GM21529 (cell line): Measurements from ENCODE around the gene NIM1K.
"Not testable (repeated sequence)": the region's sequence is repeated elsewhere in the genome, so short reads cannot be mapped to it uniquely, and the experiment has no call there.

ENCODE experiments used
- ATAC-seq: cut with Tn5 transposase; IDR thresholded peaks from one replicate; pipeline ENCODE4 v1.9.1; 2021; ENCODE audit not compliant: unreplicated experiment

NIM1K gene

DNA sequence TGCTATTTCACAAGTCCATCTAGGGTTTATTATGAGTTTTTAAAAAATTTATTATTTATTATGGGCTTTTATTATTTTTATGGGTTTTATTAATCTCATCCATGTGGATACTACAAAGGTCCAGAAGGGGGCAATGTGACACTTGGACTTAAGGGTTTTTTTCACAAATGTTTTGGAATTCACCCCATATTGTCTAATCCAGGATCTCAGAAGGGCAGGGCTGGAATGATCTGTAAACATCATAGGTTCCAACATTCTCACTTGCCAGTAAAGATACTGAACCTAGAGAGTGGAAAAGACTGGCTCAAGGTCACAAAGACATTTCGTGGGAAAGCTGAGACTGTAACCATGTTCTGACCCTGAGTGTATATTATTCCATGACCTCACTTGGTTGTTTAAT, 35.6 kb downstream of the NIM1K start:
- no peak for ATAC-seq

- ATAC-seq, result no peak
These were observed 38.7 kb downstream of the NIM1K start for GRCh38 chr5:43230707-43231106.

GRCh38 chr5:43231977-43232376, 40.0 kb downstream of the NIM1K start:
- no peak for ATAC-seq

GRCh38 chr5:43232943-43233833, 41.2 kb downstream of the NIM1K start:
- ATAC-seq, result no peak

DNA sequence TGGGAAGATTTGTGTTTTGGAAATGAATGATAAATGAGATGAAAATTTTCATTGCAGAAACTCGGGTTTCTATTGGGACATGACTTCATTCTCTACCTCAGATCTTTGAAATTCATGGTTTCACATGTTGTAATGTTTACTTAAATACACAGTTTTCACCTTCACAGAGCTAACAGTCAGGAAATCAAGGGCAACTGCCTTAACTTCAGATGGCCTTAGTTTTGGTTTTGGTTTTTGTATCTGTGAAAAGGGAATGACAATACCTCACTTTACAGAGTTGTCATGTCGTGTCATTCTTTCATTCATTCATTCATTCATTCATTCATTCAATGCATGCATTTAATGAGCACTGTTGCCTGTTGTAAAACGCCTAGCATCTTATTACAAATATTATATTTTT, 41.9 kb downstream of the NIM1K start:
- ATAC-seq, result peak; percentile 69

- no peak for ATAC-seq
These were observed 44.8 kb downstream of the NIM1K start for GRCh38 chr5:43236653-43237355.

DNA sequence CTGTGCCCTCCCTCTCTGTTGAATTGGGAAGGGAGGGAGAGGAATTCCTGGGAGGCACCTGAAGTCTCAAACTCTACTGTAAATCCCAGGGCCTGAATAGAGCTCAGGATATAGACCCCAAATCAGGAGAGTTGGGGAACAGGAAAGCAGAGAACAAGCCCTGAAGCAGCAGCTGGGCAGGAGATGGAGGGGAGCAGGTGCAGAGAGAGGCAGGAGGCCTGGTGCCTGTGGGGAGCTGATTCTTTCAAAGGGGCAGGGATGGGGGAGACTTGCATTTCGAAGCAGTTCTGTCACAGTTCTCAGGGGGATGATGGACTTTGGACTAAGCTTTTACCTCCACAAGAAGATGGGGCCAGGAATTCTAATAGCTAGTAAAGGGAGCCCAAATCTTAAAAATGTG, 50.2 kb downstream of the NIM1K start:
- ATAC-seq, result no peak

GRCh38 chr5:43243270-43243669, 51.2 kb downstream of the NIM1K start:
- no peak for ATAC-seq

GRCh38 chr5:43244823-43245565, 53.0 kb downstream of the NIM1K start:
- ATAC-seq, result peak; percentile 53

DNA sequence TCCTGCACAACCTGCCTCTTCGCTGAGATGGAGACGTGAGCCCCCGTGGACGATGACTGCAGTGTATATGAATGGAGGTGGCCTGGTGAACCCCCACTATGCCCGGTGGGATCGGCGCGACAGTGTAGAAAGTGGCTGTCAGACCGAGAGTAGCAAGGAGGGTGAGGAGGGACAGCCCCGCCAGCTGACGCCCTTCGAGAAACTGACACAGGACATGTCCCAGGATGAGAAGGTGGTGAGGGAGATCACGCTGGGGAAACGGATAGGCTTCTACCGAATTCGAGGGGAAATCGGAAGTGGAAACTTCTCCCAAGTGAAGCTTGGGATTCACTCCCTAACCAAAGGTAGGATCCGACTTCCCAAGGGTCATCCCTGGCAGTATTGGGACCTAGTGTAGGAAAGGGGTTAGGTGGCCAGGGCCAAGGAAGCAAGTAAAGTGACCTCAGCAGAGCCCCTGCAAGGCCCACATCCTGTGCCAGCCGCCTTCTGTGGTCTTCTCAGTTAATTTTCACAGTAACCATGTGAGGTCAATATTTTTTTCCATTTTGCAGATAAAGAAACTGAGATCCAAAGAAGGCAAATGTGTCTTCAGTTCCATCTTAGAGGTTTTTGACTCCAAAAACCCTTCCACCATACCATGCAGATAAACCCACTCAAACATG, 53.8 kb downstream of the NIM1K start:
- ATAC-seq, result peak; percentile 72

GRCh38 chr5:43251754-43252153, 59.7 kb downstream of the NIM1K start:
- ATAC-seq, result no peak

DNA sequence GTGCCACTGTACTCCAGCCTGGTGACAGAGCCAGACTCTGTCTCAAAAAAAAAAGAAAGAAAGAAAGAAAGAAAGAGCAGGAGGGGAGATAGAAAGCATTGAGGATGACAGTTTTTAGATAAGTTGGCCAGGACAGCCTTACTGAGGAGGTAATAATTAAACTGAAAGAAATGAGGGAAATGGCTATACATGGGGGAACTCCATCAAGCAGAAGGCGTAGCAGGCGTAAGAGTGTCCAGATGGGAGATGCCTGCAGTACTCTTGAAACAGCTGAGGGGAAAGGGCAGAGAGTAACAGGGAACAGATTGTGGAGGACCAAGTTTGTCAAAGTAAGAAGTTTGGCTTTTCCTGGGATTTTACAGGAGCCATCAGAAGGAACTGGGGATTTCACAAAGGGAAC, 63.7 kb downstream of the NIM1K start:
- ATAC-seq, result peak; percentile 56

DNA sequence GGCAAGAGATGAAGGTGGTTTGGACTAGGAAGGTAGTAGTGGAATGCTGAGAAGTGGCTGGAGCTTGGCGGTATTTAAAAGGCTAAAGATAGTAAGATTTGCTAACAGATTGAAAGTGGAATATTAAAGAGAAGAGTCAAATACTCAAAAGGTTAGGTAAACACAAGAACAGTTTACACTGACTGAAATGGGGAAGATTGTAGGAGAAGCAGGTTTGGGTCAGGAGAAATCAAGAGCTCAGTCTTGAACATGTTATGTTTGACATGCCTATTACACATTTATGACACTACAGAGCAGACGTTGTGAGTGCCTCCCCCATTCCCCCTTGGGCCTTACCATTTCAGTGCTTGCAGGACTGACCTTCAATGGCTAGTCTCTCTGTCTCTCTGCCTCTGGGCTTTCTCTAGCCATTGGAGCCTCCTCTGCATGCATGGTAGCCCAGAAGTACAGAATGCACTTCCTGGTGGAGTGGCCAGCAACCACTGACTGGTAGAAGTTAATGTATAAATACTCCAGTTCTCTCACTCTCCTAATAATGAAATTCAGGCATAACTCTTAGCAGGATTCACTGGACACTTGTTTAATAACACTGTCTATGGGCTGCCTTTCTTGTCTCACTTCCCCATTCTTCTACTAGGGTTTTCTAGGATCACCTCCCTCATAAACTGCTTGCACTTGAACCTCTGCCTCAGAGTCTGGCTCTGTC, 64.4 kb downstream of the NIM1K start:
- ATAC-seq, result peak; percentile 45

DNA sequence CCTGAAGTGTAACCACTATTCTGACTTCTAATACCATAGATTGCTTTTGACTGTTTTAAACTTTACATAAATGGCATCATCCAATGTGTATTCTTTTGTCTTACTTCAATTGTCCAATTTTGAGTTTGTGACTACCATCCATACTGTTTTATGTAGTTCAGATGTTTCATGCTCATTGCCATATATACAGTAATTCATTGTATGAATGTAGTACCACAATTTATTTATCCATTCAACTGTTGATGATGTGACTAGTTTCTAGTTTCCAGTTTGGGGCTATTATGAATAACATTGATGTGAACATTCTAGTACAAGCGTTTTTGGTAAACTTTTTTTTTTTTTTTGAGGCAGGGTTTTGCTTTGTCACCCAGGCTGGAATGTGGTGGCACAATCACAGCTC, 66.1 kb downstream of the NIM1K start:
- ATAC-seq, result no peak

- not testable (repeated sequence) for ATAC-seq
These were observed 70.2 kb downstream of the NIM1K start for GRCh38 chr5:43262269-43262668.

DNA sequence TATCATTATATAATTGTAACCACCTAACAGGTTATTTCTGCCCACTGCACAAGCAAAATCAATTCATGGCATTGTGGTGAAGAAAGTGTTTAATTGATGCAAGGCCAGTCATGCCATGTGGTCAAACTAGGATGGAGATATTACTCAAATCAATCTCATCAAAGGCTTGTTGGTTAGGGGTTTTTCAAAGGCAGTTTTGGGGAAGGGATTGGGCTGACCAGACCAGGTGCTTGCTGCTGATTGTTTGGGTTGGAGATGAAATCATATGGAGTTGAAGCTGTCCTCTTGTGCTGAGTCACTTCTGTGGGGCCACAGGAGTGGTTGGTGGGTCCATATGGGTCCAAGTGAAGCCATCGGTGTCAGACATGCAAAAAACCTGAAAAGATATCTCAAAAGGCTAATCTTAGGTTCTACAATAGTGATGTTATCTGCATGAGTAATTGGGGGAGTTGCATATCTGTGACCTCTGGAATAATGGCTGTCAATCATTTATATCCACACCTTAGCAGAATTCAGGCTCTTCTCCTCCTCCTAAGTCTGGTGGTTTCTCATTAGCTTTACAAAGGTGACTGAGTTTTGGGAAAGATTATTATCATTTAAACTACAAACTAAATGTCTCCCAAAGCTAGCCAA, 76.3 kb downstream of the NIM1K start:
- ATAC-seq, result peak; percentile 62

DNA sequence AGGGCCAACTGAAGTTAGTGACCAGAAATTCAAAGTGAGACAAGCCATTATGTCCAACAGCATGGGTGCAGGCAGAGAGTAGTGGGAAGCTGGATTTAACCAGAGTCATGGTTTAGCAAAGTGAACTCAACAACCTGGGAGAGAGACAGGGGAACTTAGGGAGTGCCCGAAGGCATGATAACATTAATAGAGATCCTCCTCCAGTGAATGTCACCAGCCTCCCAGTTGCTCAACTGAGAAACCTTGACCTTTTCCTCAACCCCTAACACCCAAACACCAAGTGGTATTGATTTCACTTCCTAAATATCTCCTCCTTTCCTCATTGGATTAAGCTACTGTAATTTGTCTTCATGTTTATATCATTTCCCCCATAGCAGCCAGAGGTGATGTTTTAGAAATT, 78.6 kb downstream of the NIM1K start:
- no peak for ATAC-seq

- ATAC-seq, result no peak
These were observed 81.5 kb downstream of the NIM1K start for GRCh38 chr5:43273552-43273951.

DNA sequence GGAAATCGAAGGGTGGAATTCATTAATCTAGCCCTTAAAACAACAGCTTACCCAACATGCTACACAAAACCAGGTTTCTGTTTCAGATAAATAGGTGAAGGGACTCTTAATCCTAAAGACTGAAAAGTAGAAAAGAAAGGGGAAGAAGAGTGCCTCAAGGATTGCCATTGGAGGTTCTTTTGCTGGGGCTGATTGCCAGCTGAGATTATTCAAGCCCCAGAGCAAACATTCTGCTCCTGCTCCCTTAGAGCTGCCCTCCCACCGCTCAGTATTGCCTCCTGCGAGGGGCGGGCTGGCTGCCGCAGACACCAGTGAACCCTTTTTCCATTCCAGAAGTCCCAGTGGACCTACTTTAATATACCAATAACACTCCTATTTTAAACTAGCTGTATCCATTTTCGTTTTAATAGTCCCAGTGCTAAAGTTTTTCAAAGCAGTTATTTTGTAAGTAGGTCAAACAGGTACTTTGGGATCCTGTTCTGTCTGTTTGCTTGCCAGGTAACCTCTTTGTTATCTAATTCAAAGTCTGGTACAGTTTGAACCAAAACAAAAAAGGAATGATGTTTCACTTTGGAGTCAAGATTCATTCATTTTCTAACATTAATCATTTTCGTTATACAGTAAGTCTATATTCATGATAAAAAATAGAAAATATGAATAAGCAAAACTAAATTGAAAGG, 82.5 kb downstream of the NIM1K start:
- no peak for ATAC-seq
